Activated CD4-positive, alpha-beta T cell treated with anti-CD3 and anti-CD28 coated beads, Interleukin-2, amount 50 U/mL, for 24 hours (primary cell): ENCODE measurements around the gene UBE3C.
A peak's percentile ranks its signal among the peaks of the same experiment; 100 is the strongest.
"Not testable (repeated sequence)": the region's sequence is repeated elsewhere in the genome, so short reads cannot be mapped to it uniquely, and the experiment has no call there.

ENCODE experiments used
- DNase-seq, 2 donors: peaks; one replicate each; pipeline ENCODE4 v3.0.0-alpha.2; 2020; ENCODE audit warnings: low read depth in 1 of 2, low spot score in 1 of 2

The UBE3C gene

GRCh38 chr7:157235357-157236333 is 96.9 kb downstream of the UBE3C start:
- DNase-seq, result no peak

- DNase-seq, result no peak
These were observed 99.4 kb downstream of the UBE3C start for GRCh38 chr7:157238087-157238486.

DNA sequence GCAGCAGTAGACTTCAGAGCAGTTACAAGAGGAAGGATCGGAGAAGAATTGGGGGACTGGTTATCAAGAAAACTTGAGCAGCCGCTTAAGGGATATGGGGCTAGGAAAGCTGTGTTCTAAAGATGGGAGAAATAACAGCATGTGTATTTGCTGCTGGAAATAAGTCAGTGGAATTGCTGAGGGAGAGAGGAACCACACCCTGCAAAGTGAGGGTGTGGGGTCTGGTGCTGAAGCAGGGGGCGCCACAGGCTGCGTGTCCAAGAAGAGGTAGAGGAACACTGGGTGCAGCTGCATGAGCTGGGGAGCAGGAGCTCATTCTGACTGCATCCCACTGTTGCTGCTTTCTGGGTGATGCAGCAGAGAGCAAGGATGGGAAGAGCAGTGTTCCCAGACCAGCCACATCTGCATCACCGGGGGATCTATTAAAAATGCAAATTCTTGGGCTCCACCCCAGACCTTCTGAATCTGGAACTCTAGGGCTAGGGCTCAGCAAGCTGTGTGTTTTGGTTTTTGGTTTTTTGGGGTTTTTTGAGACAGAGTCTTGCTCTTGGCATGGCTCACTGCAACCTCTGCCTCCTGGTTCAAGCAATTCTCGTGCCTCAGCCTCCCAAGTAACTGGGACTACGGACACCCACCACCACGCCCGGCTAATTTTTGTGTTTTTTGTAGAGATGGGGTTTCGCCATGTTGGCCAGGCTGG is 101.0 kb downstream of the UBE3C start:
- no peak for DNase-seq

GRCh38 chr7:157241631-157242030 is 102.9 kb downstream of the UBE3C start:
- DNase-seq, result no peak

DNA sequence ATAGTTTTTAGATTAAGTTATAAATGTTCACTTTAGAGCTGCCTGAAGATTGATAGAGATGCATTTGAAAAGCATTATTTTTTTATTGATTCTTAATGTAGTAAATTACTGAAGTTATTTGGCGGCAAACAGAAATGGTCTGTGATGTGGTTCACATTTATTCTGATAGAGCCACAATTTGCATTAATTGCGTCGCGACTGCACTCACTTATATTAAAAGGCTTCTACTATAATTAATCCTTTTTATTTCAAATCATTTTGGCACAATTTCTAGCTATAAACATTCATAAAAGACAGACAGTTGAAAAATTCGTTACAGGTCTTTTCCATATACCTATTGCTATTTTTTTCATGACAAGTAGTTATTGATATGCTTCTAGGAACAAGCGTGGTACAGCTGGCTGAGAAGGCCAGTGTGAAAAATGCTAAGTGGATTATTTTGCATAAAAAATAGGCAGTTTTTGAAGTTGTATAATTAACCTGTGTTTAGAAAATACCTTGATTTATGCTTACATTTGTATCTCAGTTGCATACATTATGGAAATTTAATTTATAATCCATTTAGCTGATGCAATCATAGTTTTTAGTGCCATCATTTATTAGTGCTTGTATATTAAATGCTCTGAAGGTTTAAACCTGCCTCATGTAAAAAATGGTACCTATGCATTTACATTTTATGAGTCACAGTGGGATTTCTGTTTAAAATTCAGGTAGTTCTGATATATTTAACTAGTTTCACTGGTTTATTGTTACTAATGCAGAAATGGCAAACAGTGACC is 106.0 kb downstream of the UBE3C start:
- no peak for DNase-seq

GRCh38 chr7:157246052-157246451 is 107.3 kb downstream of the UBE3C start:
- DNase-seq, result no peak

- DNase-seq, result no peak
These were observed 109.9 kb downstream of the UBE3C start for GRCh38 chr7:157248659-157249058.

- DNase-seq, result peak in 1 of 2 donors; percentile 45
These were observed 112.0 kb downstream of the UBE3C start for GRCh38 chr7:157250605-157251228.

DNA sequence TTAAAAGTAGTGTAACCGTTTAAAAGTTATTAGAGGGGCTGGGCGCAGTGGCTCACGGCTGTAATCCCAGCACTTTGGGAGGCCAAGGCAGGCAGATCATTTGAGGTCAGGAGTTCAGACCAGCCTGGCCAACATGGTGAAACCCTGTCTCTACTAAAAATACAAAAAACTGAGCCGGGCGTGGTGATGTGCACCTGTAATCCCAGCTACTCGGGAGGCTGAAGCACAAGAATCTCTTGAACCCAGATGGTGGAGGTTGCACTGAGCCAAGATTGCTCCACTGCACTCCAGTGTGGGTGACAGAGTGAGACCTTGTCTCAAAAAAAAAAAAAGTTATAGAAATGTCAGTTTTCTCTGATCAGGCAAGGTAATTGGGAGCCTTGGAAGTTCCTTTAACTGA is 113.1 kb downstream of the UBE3C start:
- DNase-seq, result not testable (repeated sequence)

GRCh38 chr7:157253850-157254249 is 115.1 kb downstream of the UBE3C start:
- no peak for DNase-seq

DNA sequence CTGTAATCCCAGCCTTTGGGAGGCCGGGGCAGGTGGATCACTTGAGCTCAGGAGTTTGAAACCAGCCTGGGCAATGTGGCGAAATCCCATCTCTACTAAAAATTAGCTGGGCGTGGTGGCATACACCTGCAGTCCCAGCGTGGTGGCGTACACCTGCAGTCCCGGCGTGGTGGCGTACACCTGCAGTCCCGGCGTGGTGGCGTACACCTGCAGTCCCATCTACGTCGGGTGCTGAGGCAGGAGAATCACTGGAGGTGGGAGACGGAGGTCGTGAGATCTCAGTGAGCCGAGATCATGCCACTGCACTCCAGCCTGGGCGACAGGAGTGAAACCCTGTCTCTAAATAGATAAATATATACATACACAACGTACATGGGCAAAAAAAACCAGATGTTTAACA is 116.1 kb downstream of the UBE3C start:
- not testable (repeated sequence) for DNase-seq

DNA sequence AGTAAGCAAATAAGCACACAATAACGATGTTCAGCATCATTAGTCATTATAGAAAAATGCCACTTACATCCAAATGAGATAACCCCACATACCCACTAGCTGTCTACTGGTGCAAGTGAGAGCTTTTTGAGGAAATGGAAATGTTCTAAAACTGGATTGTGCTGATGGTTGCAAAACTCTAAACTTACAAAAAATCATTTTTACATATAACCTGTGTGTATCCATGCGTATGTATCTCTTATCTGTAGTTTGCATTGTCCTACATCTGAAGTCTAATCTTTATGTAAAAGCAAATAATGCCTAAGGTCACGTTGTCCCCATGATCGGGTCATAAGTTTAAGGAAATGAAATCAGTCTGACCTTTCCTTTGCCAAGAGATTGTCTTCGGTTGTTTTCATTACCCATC is 116.5 kb downstream of the UBE3C start:
- no peak for DNase-seq

DNA sequence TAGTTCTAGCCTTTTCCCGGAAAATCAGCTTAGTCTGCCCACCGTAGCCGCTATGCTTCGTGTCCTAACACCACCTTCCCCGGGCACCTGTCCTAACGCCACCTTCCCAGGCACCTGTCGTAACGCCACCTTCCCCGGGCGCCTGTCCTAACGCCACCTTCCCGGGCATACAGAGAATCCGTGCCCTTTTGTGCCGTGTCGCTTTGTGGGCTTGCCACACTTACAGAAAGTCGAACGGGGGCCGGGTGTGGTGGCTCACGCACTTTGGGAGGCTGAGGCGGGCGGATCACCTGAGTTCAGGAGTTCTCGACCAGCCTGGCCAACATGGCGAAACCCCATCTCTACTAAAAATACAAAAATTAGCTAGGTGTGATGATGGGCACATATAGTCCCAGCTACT is 124.4 kb downstream of the UBE3C start:
- DNase-seq, result no peak

DNA sequence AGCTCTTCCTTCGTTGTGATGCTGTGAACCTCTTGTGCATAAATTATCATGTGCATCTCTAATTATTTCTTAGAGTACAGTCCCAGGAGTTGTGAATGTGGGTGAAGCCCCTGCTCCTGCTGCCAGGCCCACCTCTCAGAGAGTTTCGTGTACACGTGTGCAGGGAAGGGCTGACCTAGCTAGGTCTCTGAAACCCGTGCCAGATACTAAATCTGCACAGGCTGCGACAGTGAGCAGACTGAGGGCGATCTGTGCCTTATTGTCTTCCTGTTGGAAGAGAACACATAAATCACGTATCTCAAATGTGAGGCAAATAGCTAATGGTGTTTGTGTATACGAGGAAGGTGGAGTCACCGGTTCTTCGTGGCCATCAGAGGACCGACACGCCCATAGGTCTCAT is 126.3 kb downstream of the UBE3C start:
- no peak for DNase-seq

DNA sequence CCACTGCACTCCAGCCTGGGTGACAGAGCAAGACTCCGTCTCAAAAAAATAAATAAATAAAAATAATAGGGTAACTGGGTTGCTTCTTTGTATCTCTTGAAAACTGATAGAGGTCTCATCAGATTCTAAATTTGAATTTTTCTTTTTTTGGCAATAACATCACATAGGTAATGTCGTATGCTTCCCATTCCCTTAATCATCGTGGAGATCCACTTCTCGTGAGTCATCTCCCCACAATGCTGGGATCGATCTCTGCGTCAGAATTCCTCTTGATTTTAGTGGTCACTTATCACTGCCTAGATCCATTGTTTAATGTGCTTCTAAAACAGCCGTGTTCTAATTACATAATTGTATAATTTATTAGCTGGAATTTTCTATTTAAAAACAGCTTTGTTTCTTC is 127.5 kb downstream of the UBE3C start:
- no peak for DNase-seq

GRCh38 chr7:157267516-157267915 is 128.8 kb downstream of the UBE3C start:
- no peak for DNase-seq

- DNase-seq, result no peak
These were observed 129.2 kb downstream of the UBE3C start for GRCh38 chr7:157267956-157268355.

GRCh38 chr7:157268540-157268939 is 129.8 kb downstream of the UBE3C start:
- DNase-seq, result no peak

GRCh38 chr7:157269341-157270059 is 130.8 kb downstream of the UBE3C start:
- no peak for DNase-seq

DNA sequence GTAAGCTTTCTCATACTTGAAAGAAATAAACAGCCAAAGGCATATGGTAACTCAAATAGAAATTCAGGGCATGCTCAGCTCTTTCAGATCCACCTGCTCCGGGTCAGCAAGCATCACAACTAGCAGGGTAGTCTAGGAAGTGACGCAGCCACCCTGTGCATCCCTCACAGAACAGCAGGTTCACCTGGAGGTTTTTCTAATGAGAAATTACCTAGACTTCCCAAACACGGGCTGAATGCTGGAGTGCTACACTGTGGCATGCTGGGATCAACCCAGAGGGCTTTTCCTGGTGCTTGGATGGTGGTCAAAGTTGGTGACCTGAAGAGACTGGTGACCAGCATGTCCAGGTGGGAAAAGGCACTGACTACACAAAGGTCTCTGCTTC is 131.3 kb downstream of the UBE3C start:
- no peak for DNase-seq
